Neuronal stem cell (in vitro differentiated cells): Measurements from ENCODE around the gene TMTC2.

ENCODE experiments used
- DNase-seq: peaks from one replicate; pipeline ENCODE4 v3.0.0-alpha.2; 2013; ENCODE audit warnings: low spot score
- H2AFZ ChIP-seq: one replicate; pipeline ENCODE4 v1.6.1; 2013; ENCODE audit warnings: mild to moderate bottlenecking, low read length, inconsistent platforms
- H2AK5ac ChIP-seq: 2 replicates; pipeline ENCODE4 v1.6.1; 2013; ENCODE audit warnings: low read depth, mild to moderate bottlenecking, inconsistent platforms, low read length, moderate library complexity, mixed read lengths
- H2BK120ac ChIP-seq: 2 replicates; pipeline ENCODE4 v1.6.1; 2013; ENCODE audit warnings: low read depth, mild to moderate bottlenecking, inconsistent platforms, low read length, moderate library complexity, mixed read lengths
- H2BK12ac ChIP-seq: one replicate; pipeline ENCODE4 v1.6.1; 2013; ENCODE audit warnings: low read length, inconsistent platforms
- H2BK15ac ChIP-seq: 2 replicates; pipeline ENCODE4 v1.6.1; 2013; ENCODE audit warnings: mild to moderate bottlenecking, low read length, inconsistent platforms, mixed read lengths
- H2BK5ac ChIP-seq: one replicate; pipeline ENCODE4 v1.6.1; 2013; ENCODE audit warnings: inconsistent platforms, mild to moderate bottlenecking, low read length, moderate library complexity
- H3K14ac ChIP-seq: one replicate; pipeline ENCODE4 v1.6.1; 2013; ENCODE audit warnings: low read length, inconsistent platforms
- H3K18ac ChIP-seq: 2 replicates; pipeline ENCODE4 v1.6.1; 2013; ENCODE audit warnings: low read length, inconsistent platforms
- H3K23ac ChIP-seq: 2 replicates; pipeline ENCODE4 v1.6.1; 2013; ENCODE audit warnings: low read depth, mild to moderate bottlenecking, mixed read lengths, low read length, inconsistent platforms; ENCODE audit not compliant: poor library complexity
- H3K27ac ChIP-seq: replicated peaks from 3 replicates; pipeline ENCODE4 v1.5.1; 2013; ENCODE audit warnings: low read length, inconsistent platforms
- H3K27me3 ChIP-seq, 3 experiments: 2 replicates each; pipeline ENCODE4 v1.6.1; 2013; ENCODE audit warnings: low read length in 3 of 3, mild to moderate bottlenecking in 2 of 3, inconsistent platforms in 1 of 3, low read depth in 1 of 3, mixed read lengths in 1 of 3, moderate library complexity in 1 of 3; ENCODE audit not compliant: control insufficient read depth in 3 of 3, insufficient read depth in 3 of 3
- H3K36me3 ChIP-seq, 2 donors: replicated peaks in 1 of 2; 2 replicates each; pipeline ENCODE4 v1.6.1; 2013; ENCODE audit warnings: low read length in 2 of 2; ENCODE audit not compliant: control insufficient read depth in 2 of 2, insufficient read depth in 2 of 2
- H3K4ac ChIP-seq: 2 replicates; pipeline ENCODE4 v1.6.1; 2013; ENCODE audit warnings: inconsistent platforms, mild to moderate bottlenecking, low read length, moderate library complexity
- H3K4me1 ChIP-seq, 2 donors: 1 replicate in 1 of 2; 2 replicates in 1 of 2; pipeline ENCODE4 v1.6.1; 2013; ENCODE audit warnings: low read length in 2 of 2, low read depth in 1 of 2; ENCODE audit not compliant: control insufficient read depth in 2 of 2, insufficient read depth in 1 of 2
- H3K4me2 ChIP-seq: one replicate; pipeline ENCODE4 v1.6.1; 2013; ENCODE audit warnings: mild to moderate bottlenecking, low read length, inconsistent platforms; ENCODE audit not compliant: insufficient read depth, poor library complexity, severe bottlenecking
- H3K4me3 ChIP-seq, 2 donors: 2 replicates each; pipeline ENCODE4 v1.5.1; 2013; ENCODE audit warnings: low read length in 2 of 2, mild to moderate bottlenecking in 2 of 2, inconsistent platforms in 1 of 2, moderate library complexity in 1 of 2
- H3K79me1 ChIP-seq: one replicate; pipeline ENCODE4 v1.6.1; 2013; ENCODE audit warnings: low read depth, mild to moderate bottlenecking, inconsistent platforms, low read length, moderate library complexity
- H3K9ac ChIP-seq: one replicate; pipeline ENCODE4 v1.6.1; 2013; ENCODE audit warnings: mild to moderate bottlenecking, low read depth, low read length, inconsistent platforms; ENCODE audit not compliant: poor library complexity
- H3K9me3 ChIP-seq, 2 donors: replicated peaks in 1 of 2; 2 replicates each; pipeline versions ENCODE3 to v1.6.1; 2013; ENCODE audit warnings: low read length in 2 of 2, mild to moderate bottlenecking in 2 of 2, inconsistent platforms in 1 of 2, low read depth in 1 of 2, mixed read lengths in 1 of 2, moderate library complexity in 1 of 2; ENCODE audit not compliant: control insufficient read depth in 2 of 2, insufficient read depth in 1 of 2
- H4K8ac ChIP-seq: one replicate; pipeline ENCODE4 v1.6.1; 2013; ENCODE audit warnings: low read depth, mild to moderate bottlenecking, inconsistent platforms, low read length, moderate library complexity
- H4K91ac ChIP-seq: one replicate; pipeline ENCODE4 v1.6.1; 2013; ENCODE audit warnings: low read length, low read depth, mild to moderate bottlenecking, inconsistent platforms; ENCODE audit not compliant: poor library complexity
- WGBS, 2 donors: extraction: QIAGEN DNeasy Blood & Tissue Kit; methylation state at CpG; one replicate each; pipeline ENCODE4 v1.1.7; 2013; ENCODE audit warnings: missing lambda C conversion rate in 2 of 2, mixed read lengths in 1 of 2; ENCODE audit not compliant: insufficient read length in 2 of 2, insufficient replicate concordance in 1 of 2; ENCODE audit errors: extremely low coverage in 2 of 2; 5-methylcytosine and 5-hydroxymethylcytosine counted together

The TMTC2 gene

GRCh38 chr12:83099436-83099835, 412.7 kb downstream of the TMTC2 start:
- H2AFZ ChIP-seq = no peak overlapping the region
- H2BK12ac ChIP-seq = no peak overlapping the region
- H4K91ac ChIP-seq = no peak overlapping the region
- no peak overlapping the region for H2BK15ac ChIP-seq
- H3K18ac ChIP-seq = no peak overlapping the region
- H3K9me3 ChIP-seq = peaks cover 0 to 21% of the 10 kb centered on the region in 2 donors
- peaks cover 0 to 10% of the 10 kb centered on the region in 2 donors for H3K36me3 ChIP-seq
- H3K4me1 ChIP-seq = peaks cover 2 to 3% of the 10 kb centered on the region in 2 donors
- no peaks in the 10 kb centered on the region for H3K27me3 ChIP-seq
- H2BK120ac ChIP-seq = no peak overlapping the region
- H3K27ac ChIP-seq = no peak overlapping the region
- no peak overlapping the region for H3K4ac ChIP-seq
- H3K9ac ChIP-seq = no peak overlapping the region
- H3K4me2 ChIP-seq = no peak overlapping the region
- H2AK5ac ChIP-seq = no peak overlapping the region
- no peak for DNase-seq
- no peak overlapping the region for H2BK5ac ChIP-seq
- H3K14ac ChIP-seq = no peak overlapping the region
- WGBS, 2 donors = no CpG with 5 or more reads among the region's 3 CpGs
- no peak overlapping the region for H4K8ac ChIP-seq
- no peak overlapping the region for H3K4me3 ChIP-seq
- no peak overlapping the region for H3K23ac ChIP-seq
- H3K79me1 ChIP-seq = no peaks in the 10 kb centered on the region

DNA sequence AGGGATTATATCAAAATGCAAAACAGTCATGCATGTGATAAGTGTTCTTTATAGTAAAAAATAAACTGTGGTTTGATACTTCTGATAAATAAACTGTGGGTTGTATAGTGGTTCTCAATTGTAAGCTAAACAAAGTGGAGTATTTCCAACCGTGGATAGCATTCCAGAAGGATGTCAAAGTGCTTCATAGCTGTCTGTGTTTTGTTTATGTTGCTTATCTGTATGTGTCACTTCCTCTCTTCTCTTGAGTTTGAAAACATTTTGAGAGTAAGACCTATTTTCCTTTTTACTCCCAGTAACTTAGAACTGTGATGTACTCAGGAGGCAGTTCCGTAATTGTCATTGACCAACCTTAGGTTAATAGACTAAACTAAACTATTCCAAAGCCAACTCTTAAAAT, 415.8 kb downstream of the TMTC2 start:
- no peak overlapping the region for H3K14ac ChIP-seq
- H3K4me3 ChIP-seq = no peak overlapping the region
- H3K4me2 ChIP-seq = no peak overlapping the region
- H3K9ac ChIP-seq = no peak overlapping the region
- no peak overlapping the region for H3K4ac ChIP-seq
- no peak overlapping the region for H2AK5ac ChIP-seq
- H2AFZ ChIP-seq = no peak overlapping the region
- peaks cover 2 to 3% of the 10 kb centered on the region in 2 donors for H3K4me1 ChIP-seq
- H2BK15ac ChIP-seq = no peak overlapping the region
- no peaks in the 10 kb centered on the region for H3K79me1 ChIP-seq
- no peak overlapping the region for H3K18ac ChIP-seq
- no peak overlapping the region for H2BK120ac ChIP-seq
- H2BK12ac ChIP-seq = no peak overlapping the region
- H3K27ac ChIP-seq = no peak overlapping the region
- H2BK5ac ChIP-seq = no peak overlapping the region
- no peak overlapping the region for H4K91ac ChIP-seq
- H4K8ac ChIP-seq = no peak overlapping the region
- no peak overlapping the region for H3K23ac ChIP-seq
- no CpG with 5 or more reads among the region's 2 CpGs for WGBS, 2 donors
- H3K9me3 ChIP-seq = peaks cover 0 to 30% of the 10 kb centered on the region in 2 donors
- peaks cover 0 to 19% of the 10 kb centered on the region in 2 donors for H3K36me3 ChIP-seq
- DNase-seq = no peak
- no peaks in the 10 kb centered on the region for H3K27me3 ChIP-seq

DNA sequence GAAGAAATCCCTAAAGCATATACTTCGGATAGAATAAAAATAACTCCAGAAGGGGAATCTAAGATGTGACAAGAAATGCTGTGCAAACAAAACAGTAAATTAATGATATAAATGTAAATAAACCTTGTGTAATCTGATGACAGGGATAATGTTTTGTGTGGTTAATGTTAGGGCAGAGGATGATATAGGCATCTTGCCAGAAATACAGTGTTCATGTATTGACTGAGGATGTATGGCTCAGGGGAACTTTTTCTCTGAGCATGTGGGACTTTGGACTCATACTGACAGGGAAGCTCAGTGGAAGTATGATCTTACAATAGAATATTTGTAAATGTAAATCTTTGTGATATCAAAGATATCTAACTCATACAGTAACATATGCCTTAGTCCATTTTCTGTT, 420.2 kb downstream of the TMTC2 start:
- no peak overlapping the region for H2AK5ac ChIP-seq
- no CpG with 5 or more reads among the region's 1 CpG for WGBS, 2 donors

DNA sequence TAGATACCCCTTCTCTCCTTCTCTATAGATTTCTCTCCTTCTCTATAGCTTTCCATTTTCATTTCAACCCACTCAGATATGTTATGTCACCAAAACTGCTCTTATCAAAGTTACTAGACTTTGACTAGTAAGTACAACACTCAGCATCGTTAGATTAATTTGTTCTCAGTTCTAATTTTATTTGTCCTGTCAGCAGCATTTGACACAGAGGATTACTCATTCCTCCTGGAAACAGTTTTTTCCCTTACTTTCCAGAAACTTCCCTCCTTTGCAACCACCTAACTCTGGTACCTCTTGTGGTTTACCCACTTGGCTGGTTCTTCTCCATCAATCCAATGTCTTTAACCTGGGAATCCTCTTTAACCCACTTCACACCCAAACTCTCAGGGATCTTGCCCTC, 423.7 kb downstream of the TMTC2 start:
- Histone ChIP-seq H3K18ac (no peak overlapping the region), H2AFZ (no peak overlapping the region), H3K4me1 (peaks cover 0 to 2% of the 10 kb centered on the region in 2 donors), H3K79me1 (no peaks in the 10 kb centered on the region), H4K91ac (no peak overlapping the region), H2BK120ac (no peak overlapping the region), H3K9me3 (peaks cover 0 to 20% of the 10 kb centered on the region in 2 donors), H3K4me3 (no peak overlapping the region), H2BK12ac (no peak overlapping the region), H2BK15ac (no peak overlapping the region), H3K4ac (no peak overlapping the region), H3K23ac (no peak overlapping the region), H4K8ac (no peak overlapping the region), H2AK5ac (no peak overlapping the region), H2BK5ac (no peak overlapping the region), H3K9ac (no peak overlapping the region), H3K4me2 (no peak overlapping the region), H3K14ac (no peak overlapping the region), H3K27me3 (no peaks in the 10 kb centered on the region), H3K36me3 (peaks cover 0 to 16% of the 10 kb centered on the region in 2 donors), H3K27ac (no peak overlapping the region)
- DNase-seq = no peak
- WGBS, 2 donors = no CpG with 5 or more reads among the region's 1 CpG

More for the DNA sequence above, 420.2 kb downstream of the TMTC2 start:
- Histone ChIP-seq H3K79me1 (no peaks in the 10 kb centered on the region), H2BK12ac (no peak overlapping the region), H3K4me3 (no peak overlapping the region), H3K4me1 (no peaks in the 10 kb centered on the region), H2AFZ (no peak overlapping the region), H2BK120ac (no peak overlapping the region), H2BK5ac (no peak overlapping the region), H3K23ac (no peak overlapping the region), H3K27me3 (no peaks in the 10 kb centered on the region), H3K4ac (no peak overlapping the region), H2BK15ac (no peak overlapping the region), H3K36me3 (peaks cover 0 to 20% of the 10 kb centered on the region in 2 donors), H3K9ac (no peak overlapping the region), H3K18ac (no peak overlapping the region), H3K27ac (no peak overlapping the region), H4K8ac (no peak overlapping the region), H3K14ac (no peak overlapping the region), H3K9me3 (peaks cover 0 to 36% of the 10 kb centered on the region in 2 donors), H4K91ac (no peak overlapping the region), H3K4me2 (no peak overlapping the region)
- DNase-seq = no peak
